CD4-positive, alpha-beta T cell treated with Interleukin-4 for 4 hours (primary cell): ENCODE results near the gene BMS1.
"Not testable (repeated sequence)": the region's sequence is repeated elsewhere in the genome, so short reads cannot be mapped to it uniquely, and the experiment has no call there.

ENCODE experiments used
- DNase-seq: peaks from one replicate; pipeline ENCODE4 v3.0.0-alpha.2; 2020

BMS1 gene

GRCh38 chr10:42866115-42866995 lies 83.8 kb downstream of the BMS1 start:
- DNase-seq: peak; percentile 22

- no peak for DNase-seq
Observed at GRCh38 chr10:42867571-42867970, 85.0 kb downstream of the BMS1 start.

- DNase-seq: no peak
Observed at GRCh38 chr10:42868530-42868929, 85.9 kb downstream of the BMS1 start.

GRCh38 chr10:42869977-42870350 lies 87.4 kb downstream of the BMS1 start:
- no peak for DNase-seq

GRCh38 chr10:42871138-42871641 lies 88.6 kb downstream of the BMS1 start:
- not testable (repeated sequence) for DNase-seq

GRCh38 chr10:42871823-42872222 lies 89.2 kb downstream of the BMS1 start:
- no peak for DNase-seq

GRCh38 chr10:42872865-42873435 lies 90.4 kb downstream of the BMS1 start:
- DNase-seq: no peak

- no peak for DNase-seq
Observed at GRCh38 chr10:42874713-42875387, 92.3 kb downstream of the BMS1 start.

- no peak for DNase-seq
Observed at GRCh38 chr10:42875388-42875755, 92.8 kb downstream of the BMS1 start.

- DNase-seq: no peak
Observed at GRCh38 chr10:42875798-42876341, 93.3 kb downstream of the BMS1 start.

- DNase-seq: no peak
Observed at GRCh38 chr10:42876476-42876875, 93.9 kb downstream of the BMS1 start.

GRCh38 chr10:42876945-42877344 lies 94.3 kb downstream of the BMS1 start:
- no peak for DNase-seq

- DNase-seq: no peak
Observed at GRCh38 chr10:42877496-42878030, 95.0 kb downstream of the BMS1 start.

- DNase-seq: no peak
Observed at GRCh38 chr10:42878134-42878820, 95.7 kb downstream of the BMS1 start.

- no peak for DNase-seq
Observed at GRCh38 chr10:42878821-42879195, 96.2 kb downstream of the BMS1 start.

- DNase-seq: no peak
Observed at GRCh38 chr10:42879380-42880254, 97.0 kb downstream of the BMS1 start.

GRCh38 chr10:42880255-42880620 lies 97.6 kb downstream of the BMS1 start:
- no peak for DNase-seq

- DNase-seq: no peak
Observed at GRCh38 chr10:42882597-42882996, 100.0 kb downstream of the BMS1 start.
